ENCODE measurements around the gene CYBA. TPM values are rescaled to one million over a fixed set of nuclear protein-coding genes. Genes with fewer than 3 reads are reported as not detected.

The CYBA gene
- total and polyA plus RNA-seq, 9 of the 15 experiments (the other 6 are each of a cell fraction or from before 2014, with no cell fraction given): 0.34 to 683 (median 93.0) TPM

DNA sequence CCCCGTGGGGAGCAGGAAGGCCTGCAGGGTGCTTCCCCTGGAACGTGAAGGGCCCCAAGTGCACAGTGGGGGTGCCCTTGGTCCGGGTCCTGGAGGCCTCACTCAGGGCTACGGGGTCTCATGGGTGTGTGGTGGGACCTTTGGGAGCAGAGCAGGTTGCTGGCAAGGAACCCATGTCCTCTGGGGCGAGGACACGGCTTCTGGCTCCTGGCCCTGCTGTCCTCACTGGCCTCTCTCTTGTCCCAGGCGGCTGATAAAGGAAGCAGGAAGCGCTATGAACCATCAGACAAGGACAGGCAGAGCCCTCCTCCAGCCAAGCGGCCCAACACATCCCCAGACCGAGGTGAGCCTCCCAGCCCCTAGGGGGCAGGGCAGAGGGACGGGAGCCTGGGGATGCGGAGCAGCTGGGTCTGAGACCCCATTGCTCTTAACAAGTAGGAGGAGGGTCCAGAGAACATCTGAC lies 22.3 kb downstream of the CYBA start (continued):
- TF ChIP-seq, protein P1, sequence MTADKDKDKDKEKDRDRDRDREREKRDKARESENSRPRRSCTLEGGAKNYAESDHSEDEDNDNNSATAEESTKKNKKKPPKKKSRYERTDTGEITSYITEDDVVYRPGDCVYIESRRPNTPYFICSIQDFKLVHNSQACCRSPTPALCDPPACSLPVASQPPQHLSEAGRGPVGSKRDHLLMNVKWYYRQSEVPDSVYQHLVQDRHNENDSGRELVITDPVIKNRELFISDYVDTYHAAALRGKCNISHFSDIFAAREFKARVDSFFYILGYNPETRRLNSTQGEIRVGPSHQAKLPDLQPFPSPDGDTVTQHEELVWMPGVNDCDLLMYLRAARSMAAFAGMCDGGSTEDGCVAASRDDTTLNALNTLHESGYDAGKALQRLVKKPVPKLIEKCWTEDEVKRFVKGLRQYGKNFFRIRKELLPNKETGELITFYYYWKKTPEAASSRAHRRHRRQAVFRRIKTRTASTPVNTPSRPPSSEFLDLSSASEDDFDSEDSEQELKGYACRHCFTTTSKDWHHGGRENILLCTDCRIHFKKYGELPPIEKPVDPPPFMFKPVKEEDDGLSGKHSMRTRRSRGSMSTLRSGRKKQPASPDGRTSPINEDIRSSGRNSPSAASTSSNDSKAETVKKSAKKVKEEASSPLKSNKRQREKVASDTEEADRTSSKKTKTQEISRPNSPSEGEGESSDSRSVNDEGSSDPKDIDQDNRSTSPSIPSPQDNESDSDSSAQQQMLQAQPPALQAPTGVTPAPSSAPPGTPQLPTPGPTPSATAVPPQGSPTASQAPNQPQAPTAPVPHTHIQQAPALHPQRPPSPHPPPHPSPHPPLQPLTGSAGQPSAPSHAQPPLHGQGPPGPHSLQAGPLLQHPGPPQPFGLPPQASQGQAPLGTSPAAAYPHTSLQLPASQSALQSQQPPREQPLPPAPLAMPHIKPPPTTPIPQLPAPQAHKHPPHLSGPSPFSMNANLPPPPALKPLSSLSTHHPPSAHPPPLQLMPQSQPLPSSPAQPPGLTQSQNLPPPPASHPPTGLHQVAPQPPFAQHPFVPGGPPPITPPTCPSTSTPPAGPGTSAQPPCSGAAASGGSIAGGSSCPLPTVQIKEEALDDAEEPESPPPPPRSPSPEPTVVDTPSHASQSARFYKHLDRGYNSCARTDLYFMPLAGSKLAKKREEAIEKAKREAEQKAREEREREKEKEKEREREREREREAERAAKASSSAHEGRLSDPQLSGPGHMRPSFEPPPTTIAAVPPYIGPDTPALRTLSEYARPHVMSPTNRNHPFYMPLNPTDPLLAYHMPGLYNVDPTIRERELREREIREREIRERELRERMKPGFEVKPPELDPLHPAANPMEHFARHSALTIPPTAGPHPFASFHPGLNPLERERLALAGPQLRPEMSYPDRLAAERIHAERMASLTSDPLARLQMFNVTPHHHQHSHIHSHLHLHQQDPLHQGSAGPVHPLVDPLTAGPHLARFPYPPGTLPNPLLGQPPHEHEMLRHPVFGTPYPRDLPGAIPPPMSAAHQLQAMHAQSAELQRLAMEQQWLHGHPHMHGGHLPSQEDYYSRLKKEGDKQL (CRISPR knock-in tag; IDR thresholded peaks at IDR 0.05; ENCODE audit: borderline replicate concordance): no peak
- peak in 1 of 3 experiments; percentile 30 for TF ChIP-seq YY1 (IDR thresholded peaks at IDR 0.05; ENCODE audit: borderline replicate concordance in 1 of 3, control insufficient read depth in 1 of 3, extremely low read depth in 1 of 3, insufficient read depth in 3 of 3, insufficient read length in 1 of 3, insufficient replicate concordance in 2 of 3, low read depth in 1 of 3, low read length in 2 of 3)
- peak; percentile 70 for TF ChIP-seq RB1 (IDR thresholded peaks at IDR 0.05; ENCODE audit: low read depth)
- peak; percentile 67; the same call in 1 of the 2 replicates for TF ChIP-seq ZBTB7A (IDR thresholded peaks at IDR 0.05; ENCODE audit: borderline replicate concordance, control insufficient read depth, low read depth, low read length)
- TF ChIP-seq, protein P2, sequence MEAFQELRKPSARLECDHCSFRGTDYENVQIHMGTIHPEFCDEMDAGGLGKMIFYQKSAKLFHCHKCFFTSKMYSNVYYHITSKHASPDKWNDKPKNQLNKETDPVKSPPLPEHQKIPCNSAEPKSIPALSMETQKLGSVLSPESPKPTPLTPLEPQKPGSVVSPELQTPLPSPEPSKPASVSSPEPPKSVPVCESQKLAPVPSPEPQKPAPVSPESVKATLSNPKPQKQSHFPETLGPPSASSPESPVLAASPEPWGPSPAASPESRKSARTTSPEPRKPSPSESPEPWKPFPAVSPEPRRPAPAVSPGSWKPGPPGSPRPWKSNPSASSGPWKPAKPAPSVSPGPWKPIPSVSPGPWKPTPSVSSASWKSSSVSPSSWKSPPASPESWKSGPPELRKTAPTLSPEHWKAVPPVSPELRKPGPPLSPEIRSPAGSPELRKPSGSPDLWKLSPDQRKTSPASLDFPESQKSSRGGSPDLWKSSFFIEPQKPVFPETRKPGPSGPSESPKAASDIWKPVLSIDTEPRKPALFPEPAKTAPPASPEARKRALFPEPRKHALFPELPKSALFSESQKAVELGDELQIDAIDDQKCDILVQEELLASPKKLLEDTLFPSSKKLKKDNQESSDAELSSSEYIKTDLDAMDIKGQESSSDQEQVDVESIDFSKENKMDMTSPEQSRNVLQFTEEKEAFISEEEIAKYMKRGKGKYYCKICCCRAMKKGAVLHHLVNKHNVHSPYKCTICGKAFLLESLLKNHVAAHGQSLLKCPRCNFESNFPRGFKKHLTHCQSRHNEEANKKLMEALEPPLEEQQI (IDR thresholded peaks at IDR 0.05): no peak
- TF ChIP-seq TAF1 (IDR thresholded peaks at IDR 0.05; ENCODE audit: control insufficient read depth, extremely low read depth, insufficient read depth, low read length, severe bottlenecking): peak; percentile 12
- TF ChIP-seq SP1 (CRISPR knock-in tag; IDR thresholded peaks at IDR 0.05): 0 out of 2 replicates have a peak, but pooled peaks have one; percentile 45
- TF ChIP-seq LARP7 (IDR thresholded peaks at IDR 0.05): no peak
- no peak for TF ChIP-seq NCOA4 (IDR thresholded peaks at IDR 0.05; ENCODE audit: partially characterized antibody)
- no peak for TF ChIP-seq ZKSCAN3 (CRISPR knock-in tag; IDR thresholded peaks at IDR 0.05)
- TF ChIP-seq, protein P3, sequence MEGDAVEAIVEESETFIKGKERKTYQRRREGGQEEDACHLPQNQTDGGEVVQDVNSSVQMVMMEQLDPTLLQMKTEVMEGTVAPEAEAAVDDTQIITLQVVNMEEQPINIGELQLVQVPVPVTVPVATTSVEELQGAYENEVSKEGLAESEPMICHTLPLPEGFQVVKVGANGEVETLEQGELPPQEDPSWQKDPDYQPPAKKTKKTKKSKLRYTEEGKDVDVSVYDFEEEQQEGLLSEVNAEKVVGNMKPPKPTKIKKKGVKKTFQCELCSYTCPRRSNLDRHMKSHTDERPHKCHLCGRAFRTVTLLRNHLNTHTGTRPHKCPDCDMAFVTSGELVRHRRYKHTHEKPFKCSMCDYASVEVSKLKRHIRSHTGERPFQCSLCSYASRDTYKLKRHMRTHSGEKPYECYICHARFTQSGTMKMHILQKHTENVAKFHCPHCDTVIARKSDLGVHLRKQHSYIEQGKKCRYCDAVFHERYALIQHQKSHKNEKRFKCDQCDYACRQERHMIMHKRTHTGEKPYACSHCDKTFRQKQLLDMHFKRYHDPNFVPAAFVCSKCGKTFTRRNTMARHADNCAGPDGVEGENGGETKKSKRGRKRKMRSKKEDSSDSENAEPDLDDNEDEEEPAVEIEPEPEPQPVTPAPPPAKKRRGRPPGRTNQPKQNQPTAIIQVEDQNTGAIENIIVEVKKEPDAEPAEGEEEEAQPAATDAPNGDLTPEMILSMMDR (IDR thresholded peaks at IDR 0.05 in 2 of 3, conservative IDR thresholded peaks at IDR 0.05 in 1 of 3; ENCODE audit: insufficient read depth in 2 of 3, low read depth in 1 of 3, low read length in 3 of 3): peak; percentile 79 to 91 (median 84)
- TF ChIP-seq NEUROD1 (IDR thresholded peaks at IDR 0.05; ENCODE audit: borderline replicate concordance, low read depth, low read length, partially characterized antibody): no peak
- TF ChIP-seq BRCA1 (IDR thresholded peaks at IDR 0.05): no peak
- TF ChIP-seq BRCA1 (CRISPR knock-in tag; IDR thresholded peaks at IDR 0.05): 0 out of 2 replicates have a peak, but pooled peaks have one; percentile 73
